GM18909 (cell line): ENCODE data around the gene LYPD6B.
"Not testable (repeated sequence)": the region's sequence is repeated elsewhere in the genome, so short reads cannot be mapped to it uniquely, and the experiment has no call there.

ENCODE experiments used
- ATAC-seq: cut with Tn5 transposase; IDR thresholded peaks from one replicate; pipeline ENCODE4 v1.9.1; 2021; ENCODE audit warnings: mild to moderate bottlenecking; ENCODE audit not compliant: unreplicated experiment, poor library complexity

The LYPD6B gene

GRCh38 chr2:149235816-149236375, 197.4 kb downstream of the LYPD6B start:
- ATAC-seq, result no peak

- ATAC-seq, result no peak
These were observed 197.9 kb downstream of the LYPD6B start for GRCh38 chr2:149236410-149236809.

- no peak for ATAC-seq
These were observed 207.7 kb downstream of the LYPD6B start for GRCh38 chr2:149246186-149246585.

GRCh38 chr2:149251436-149251835, 212.9 kb downstream of the LYPD6B start:
- ATAC-seq, result not testable (repeated sequence)

- ATAC-seq, result not testable (repeated sequence)
These were observed 218.4 kb downstream of the LYPD6B start for GRCh38 chr2:149256877-149257276.

- no peak for ATAC-seq
These were observed 220.0 kb downstream of the LYPD6B start for GRCh38 chr2:149258531-149258930.

GRCh38 chr2:149259136-149259535, 220.6 kb downstream of the LYPD6B start:
- no peak for ATAC-seq

- ATAC-seq, result no peak
These were observed 223.2 kb downstream of the LYPD6B start for GRCh38 chr2:149261692-149262091.
